Stimulated activated CD8-positive, alpha-beta memory T cell treated with anti-CD3 and anti-CD28 coated beads, Interleukin-4, amount 100 ng/mL, for 4 hours (primary cell): ENCODE data around the gene INTS1.

ENCODE experiments used
- DNase-seq, 2 donors: peaks; one replicate each; pipeline ENCODE4 v3.0.0-alpha.2; 2020; ENCODE audit warnings: low read depth in 2 of 2, low spot score in 1 of 2

INTS1 gene

DNA sequence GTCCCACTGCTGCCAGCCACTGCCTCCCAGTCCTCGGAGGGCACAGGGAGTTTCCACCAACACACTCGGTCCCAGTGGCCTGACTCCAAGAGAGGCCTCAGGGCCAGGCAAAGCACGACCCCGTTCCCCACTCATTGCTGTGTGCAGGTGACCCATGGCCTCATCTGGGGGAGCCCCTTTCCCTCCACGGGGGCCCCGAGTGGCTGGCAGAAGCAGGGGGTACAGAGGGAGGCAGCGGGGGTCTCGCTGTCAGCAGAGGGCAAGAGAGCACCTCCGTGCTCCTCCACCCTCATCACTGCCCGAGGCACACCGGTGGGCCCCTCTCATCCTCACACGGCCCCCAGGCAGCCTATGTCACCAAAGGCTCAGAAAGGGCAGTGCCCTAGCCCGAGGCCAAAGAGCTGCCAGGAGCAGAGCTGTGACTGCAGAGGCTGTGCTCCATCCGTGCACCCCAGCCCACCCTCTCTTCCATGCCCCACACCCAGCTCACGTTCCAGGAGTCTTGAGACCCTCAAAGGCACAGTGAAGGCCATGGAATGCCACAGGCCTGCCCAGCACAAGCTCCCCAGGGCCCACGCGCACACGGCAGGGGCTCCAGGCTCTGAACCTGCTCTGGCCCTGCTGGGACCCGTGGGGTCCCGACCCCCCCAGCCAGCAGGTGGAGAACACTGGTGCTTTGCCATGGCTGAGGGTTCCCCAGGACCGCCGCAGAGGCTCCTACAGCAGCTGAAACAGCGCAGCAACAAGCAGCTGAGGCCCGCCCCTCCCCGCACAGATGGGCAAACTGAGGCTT is 70.9 kb downstream of the INTS1 start:
- DNase-seq, result no peak

DNA sequence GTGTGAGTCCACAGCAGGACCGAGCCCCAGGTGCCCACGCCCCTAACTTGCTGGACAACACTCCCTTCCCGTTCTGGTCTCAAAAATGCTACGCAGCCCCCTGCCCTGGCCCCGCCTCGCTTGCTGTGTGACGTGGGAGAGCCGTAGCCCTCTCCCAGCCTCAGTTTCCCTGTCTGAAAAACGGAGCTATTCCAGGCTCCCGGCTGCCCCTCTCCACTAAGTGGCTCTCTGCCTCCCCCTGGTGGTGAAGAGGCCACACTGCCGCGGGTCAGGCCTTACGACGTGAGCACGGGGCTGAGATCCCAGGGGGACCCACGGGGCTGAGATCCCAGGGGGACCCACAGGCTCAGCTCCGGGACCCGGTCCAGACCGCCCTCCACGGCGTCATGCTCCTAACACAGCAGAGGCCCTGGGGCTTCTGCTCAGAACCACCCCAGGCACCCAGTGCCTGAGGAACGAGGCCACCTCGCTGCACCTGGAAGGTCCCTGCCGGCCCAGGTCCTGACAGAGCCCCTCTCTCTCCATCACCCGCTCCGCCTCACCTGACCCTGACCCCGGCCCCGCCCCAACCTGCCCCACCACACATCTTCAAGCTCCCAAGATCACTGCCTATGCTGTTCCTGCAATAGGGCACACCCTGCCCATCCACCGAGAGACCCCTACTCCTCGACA is 71.6 kb downstream of the INTS1 start:
- peak; percentile 43 to 88 for DNase-seq

DNA sequence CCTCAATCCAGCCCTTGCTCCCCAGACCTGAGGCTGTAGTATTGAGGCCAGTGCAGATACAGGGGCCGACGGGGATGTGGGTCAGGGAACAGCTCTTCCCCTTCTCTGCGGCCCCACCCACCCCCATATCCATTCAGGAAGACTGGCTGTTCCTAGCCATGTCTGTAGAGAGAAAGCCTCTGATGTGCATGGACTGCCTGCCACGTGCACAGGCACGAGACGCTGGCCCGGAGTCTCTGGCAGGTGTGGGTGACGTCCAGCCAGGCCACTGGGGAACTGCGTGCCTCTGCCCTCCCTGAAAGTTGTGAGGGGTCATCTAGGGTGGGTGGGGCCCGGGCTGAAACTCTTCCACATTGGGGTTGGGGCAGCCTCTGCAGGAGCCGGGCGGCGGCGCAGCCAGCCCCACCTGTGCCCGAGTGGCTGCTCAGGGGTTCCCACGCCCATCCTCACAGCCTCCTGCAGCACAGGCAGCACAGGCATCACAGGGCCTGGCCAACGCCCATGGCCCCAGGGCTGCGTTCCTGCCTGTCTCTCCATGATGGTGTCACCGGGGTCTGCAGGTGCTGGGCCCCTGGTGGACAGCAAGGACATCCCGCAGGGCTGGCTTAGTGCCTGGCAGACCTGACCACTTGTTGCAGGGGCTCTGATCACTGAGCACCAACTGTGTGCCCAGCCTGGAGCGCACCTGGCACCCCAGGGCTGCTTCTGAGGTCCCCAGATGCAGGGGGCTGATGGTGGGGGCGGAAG is 72.4 kb downstream of the INTS1 start:
- no peak for DNase-seq

DNA sequence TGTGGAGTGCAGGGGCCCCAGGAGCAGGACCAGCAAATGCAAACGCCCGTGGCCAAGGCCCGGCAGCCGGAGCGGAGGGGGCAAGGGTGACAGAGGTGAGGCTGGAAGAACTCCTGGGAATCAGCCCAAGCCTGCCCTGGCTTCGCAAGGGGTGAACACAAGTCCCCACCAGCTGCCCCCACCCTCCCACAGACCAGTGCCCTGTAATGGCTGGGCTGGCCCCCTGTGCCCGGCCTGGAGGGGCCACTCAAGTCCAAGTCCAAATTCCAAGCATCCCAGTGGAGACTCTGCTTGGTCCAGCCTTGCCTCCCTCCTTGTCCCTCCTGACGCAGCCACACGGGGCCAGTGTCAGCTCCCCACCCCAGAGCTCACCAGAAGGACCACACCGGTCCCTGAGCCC is 73.0 kb downstream of the INTS1 start:
- no peak for DNase-seq

DNA sequence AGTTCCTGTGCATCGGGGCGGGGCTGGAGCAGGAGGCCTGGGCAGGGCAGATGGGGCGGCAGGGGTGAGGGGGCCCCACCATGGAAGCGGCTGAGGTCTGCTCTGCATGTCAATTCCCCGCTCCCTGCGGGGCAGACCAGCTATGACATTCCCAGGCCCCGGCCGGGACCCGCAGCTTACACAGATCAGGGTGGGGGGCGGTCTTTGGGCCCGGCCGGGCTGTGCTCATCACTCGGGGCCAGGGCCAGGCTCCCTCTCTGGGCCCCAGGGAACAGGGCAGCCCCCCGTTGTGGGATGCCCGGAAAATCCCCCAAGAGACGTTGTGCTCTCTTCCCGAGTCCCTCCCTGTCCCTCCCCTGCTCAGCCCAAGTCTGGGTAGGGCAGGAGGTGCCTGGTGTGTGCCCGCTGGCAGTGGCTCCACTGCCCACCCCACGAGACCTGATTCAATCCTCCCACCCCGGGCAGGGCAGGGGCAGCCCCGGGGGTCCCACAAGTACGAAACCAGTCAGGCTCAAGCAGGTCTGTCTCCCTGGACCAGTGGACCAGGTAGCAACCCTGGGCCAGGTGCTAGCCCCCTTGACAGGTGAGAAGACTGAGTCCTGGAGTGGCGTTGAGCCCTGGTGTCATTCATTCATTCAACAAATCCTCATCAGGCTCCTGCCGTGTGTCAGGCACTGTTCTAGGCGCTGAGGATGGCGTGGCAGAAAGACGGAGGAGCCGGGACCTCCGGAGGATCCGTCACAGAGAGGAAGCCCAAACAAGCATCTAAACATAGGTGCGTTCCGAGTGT is 73.9 kb downstream of the INTS1 start:
- DNase-seq, result no peak

DNA sequence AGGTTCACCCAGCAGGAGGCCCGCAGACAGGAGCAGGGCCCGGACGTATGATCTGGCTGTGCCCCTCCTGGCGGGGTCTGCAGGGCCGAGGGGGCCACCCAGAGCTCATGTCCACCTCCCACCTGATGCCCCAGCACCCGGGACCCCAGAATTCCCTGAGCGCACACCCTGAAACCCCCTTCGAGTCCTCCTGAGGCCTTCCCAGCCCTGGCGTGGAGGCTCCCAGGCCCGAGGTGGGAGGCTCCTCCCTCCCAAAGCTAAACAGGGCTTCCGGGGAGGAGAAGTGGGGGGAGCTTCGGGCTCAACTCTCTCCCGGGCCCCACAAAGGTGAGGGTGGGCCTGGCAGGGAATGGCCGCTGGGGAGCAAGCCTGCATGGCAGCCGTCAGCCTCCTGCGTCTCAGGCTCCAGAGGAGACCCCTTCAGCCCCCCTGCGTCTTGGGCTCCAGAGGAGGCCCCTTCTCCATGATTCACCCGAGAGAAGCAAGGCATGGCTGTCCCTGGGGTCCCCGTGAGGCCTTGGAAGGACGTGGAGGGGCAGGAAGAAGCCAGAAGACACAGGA is 75.2 kb downstream of the INTS1 start:
- DNase-seq, result no peak

DNA sequence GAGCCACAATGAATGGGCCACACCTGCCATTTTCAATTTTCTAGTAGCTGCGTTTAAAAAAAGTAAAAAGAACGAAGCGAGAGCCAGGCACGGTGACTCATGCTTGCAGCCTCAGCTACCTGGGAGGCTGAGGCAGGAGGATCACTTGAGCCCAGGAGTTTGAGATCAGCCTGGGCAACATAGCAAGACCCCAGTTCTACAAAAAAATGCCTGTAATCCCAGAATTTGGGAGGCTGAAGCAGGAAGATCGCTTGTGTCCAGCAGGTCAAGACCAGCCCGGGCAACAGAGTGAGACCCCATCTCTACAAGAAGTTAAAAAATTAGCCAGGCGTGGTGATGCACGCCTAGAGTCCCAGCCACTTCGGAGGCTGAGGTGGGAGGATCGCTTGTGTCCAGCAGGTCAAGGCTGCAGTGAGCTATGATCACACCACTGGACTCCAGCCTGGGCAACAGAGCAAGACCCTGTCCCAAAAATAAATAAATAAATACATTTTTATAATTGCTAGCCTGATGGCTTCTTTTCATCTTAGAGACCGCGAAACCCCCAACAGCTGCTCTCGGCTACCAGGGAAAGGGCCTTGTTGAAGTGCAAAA is 77.0 kb downstream of the INTS1 start:
- no peak for DNase-seq

DNA sequence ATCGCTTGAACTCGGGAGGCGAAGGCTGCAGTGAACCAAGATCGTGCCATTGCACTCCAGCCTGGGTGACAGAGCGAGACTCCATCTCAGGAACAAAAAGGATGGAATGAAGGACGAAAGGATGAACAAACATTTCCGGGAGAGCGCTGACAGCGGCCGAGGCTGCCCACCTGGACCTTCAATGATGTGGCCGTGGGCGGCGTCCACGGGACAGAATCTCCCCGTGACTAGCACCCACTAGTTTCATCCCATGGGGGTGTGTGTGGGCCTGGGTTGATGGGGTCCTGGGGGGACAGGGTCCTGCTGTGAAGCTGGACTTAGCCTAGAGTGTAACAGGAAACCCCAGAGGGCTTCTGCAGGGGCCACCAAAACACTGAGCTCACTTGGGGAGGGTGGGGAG is 77.7 kb downstream of the INTS1 start:
- no peak for DNase-seq

DNA sequence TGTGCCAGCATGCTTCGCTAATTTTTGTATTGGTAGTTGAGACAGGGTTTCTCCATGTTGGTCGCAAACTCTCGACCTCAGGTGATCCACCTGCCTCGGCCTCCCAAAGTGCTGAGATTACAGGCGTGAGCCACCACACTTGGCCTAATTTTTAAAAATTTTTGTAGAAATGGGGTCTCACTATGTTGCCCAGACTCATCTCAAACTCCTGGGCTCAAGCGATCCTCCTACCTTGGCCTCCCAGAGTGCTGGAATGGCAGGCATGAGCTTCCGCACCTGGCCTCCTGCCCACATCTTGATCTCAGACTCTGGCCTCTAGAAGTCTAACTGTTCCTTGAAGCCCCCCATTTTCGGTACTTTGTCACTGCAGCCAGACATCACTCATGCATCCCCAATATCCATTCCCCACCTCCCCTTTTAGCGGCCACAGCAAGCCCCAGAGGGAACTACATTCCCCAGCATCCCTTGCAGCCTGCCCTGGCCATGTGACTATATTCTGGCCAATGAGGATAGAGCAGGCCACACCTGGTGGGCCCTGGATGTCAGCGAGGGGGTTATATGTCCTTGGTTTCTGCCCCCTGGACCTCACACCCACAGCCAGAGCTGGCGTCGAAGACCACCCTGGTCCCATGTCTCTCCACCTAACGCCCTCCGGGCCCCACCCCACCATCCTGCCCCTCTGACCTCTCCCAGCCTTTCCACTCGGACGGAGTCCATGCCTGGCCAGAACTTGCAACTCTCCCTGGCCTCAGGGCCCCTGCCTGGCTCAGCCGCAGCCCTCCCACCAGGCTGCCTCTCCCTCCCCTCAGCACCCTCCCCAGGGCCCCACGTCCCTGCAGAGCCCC is 78.7 kb downstream of the INTS1 start:
- DNase-seq, result no peak

DNA sequence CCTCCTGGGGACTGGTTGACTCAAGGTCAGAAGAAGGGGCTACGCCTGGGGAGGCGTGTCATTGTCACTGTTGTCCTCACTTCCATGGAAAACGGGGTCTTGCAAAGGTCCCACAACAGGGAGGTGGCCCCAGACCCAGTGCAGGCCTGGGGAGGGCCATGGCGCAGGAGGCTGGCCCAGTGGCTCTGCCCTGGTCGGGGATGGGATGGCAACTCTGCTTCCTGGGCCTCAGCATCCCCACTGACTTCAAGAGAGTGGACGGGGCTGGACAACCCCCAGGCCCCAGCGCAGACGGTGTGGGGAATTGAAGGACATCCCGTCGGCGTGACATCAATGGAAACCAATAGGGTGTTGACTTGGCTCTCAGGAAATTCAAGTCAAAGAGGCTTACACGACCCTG is 80.1 kb downstream of the INTS1 start:
- no peak for DNase-seq

DNA sequence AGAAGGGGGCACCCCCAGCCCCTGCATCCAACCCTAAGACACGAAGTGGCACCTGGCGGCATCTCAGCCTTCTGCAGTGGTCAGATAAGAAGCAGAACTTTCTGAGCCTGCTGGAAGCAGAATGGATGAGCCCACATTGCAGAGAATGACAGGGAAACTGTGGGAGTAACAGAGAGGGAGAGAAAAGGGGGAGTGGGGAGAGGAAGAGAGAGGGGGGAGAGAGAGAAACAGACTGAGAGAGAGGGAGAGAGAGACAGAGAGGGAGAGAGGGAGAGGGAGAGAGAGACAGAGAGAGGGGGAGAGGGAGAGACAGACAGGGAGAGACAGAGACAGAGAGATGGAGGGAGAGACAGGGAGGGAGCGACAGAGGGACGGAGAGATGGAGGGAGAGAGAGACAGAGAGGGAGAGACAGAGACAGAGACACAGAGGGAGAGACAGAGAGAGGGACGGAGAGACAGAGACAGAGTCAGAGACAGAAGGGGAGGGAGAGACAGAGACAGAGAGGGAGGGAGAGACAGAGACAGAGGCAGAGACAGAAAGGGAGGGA is 80.9 kb downstream of the INTS1 start:
- DNase-seq, result no peak

DNA sequence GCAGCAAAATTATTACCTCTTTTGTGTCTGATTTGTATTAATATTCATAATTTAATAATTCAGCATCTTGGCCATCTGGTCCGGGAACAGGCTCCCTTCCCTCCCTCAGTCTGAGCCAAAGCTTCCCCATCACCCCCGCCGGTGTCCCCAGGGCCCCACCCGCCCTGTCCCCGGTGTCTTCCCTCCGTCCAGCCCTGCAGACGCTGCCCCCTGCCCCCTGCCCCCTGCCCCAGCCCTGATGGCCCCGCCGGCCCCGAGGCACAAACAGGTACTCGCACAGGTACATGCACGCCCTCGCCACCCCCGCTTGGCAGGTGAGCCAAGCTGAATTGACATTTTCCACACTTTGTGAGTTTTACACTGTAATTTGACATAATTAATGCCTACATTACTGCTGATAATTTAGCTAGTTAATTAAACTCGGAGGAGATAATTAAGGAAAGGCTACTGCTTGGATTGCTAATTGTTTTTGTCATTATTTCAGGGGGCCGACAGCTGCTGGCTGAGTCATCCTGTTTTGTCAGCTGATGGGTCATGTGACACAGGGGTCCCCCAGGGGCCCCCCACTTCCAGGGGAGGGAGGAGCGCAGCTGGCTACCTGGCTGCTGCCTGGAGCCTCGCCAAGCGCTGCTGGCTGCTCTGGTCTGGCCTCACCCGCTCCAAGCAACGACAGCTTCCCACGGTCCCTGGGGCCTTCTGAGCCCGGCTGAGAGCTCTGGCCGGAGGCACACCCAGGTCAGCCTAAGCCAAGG is 81.5 kb downstream of the INTS1 start:
- DNase-seq, result no peak

DNA sequence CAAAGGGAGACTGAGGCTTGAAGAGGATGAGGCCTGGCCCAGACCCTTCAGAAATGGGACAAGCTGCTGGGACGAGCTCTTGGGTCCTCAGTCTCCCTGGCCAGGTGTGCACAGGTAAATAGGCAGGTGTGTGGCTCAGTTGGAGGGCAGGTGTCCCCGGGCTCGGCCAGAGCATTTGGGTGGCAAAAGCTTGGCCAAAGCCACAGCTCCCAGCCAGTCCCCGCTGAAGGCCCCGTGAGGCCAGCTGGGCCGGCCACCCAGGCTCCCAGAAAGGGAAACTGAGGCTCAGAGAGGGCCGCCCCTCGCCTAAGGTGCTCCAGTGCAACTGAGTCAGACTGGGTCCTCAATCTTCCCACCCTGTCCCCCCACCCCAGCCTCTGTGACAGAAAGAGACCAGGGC is 82.2 kb downstream of the INTS1 start:
- no peak for DNase-seq

DNA sequence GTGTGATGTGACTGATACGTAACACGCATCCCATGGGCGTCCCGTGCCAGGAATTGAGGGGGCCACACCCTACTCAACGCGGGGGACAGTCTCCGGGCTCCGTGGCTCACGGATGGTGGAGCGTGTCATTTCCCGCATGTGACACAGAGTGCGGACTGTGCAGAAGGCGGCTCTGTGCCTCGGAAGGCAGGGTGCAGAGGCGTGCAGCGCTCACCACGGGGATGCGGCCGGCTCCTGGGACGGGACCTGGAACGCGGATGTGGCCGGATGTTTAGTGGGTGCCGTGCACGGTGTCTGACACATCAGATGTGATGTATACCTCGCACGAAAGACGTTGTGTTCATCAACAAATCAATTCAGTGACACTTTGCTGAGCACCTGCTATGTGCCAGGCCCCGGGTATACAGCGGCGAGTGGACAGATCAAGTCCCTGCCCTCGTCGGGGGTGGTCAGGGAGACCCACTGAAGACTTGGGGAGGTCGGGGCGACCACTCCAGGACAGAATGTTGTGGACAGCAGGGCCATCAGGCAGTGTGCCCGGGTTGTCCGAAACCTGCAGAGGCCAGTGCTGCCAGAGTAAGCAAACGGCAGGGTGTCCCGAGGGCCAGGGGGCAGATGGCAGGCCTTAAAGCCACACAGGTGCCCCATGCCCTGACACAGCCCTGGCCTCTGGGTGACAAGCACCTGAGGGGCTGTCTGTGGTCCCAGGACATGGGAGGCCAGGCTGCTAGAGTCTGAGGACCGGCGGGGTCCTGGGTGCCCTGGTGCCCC is 83.0 kb downstream of the INTS1 start:
- DNase-seq, result no peak
